HepG2 (cell line): ENCODE results near the gene OTOG.

ENCODE experiments used
- CHCHD3 ChIP-seq: sonication (generic); formaldehyde crosslinking; IDR thresholded peaks from 2 replicates; pipeline ENCODE4 v1.8.0; 2022; ENCODE audit warnings: mild to moderate bottlenecking, missing genetic modification reagents, moderate library complexity
- CHD4 ChIP-seq: fragments of 200-600 bp; sonication (generic); IDR thresholded peaks from 2 replicates; pipeline ENCODE4 v1.7.0; 2017; ENCODE audit warnings: mild to moderate bottlenecking, low read length, borderline replicate concordance
- KAT7 ChIP-seq: IDR thresholded peaks from 2 replicates; pipeline ENCODE4 v1.6.1; 2018; ENCODE audit warnings: borderline replicate concordance, missing compliant biosample characterization
- MYC ChIP-seq: sonication (generic); formaldehyde crosslinking; IDR thresholded peaks from 2 replicates; pipeline ENCODE4 v1.9.0; 2021; ENCODE audit warnings: missing genetic modification reagents, borderline replicate concordance
- POLR2A ChIP-seq, 2 experiments: IDR thresholded peaks; 2 replicates each; pipeline ENCODE4 v1.6.1; 2011; ENCODE audit warnings: low read depth in 2 of 2, low read length in 2 of 2, mild to moderate bottlenecking in 1 of 2, moderate library complexity in 1 of 2; ENCODE audit not compliant: insufficient read depth in 1 of 2
- RAD51 ChIP-seq: fragments of 450-650 bp; IDR thresholded peaks from 2 replicates; pipeline ENCODE4 v1.6.1; 2016; ENCODE audit warnings: borderline replicate concordance
- SAFB2 ChIP-seq: sonication (generic); formaldehyde crosslinking; IDR thresholded peaks from 2 replicates; pipeline ENCODE4 v1.5.1; 2020; ENCODE audit warnings: missing genetic modification reagents, low read depth, mild to moderate bottlenecking, borderline replicate concordance

- TF ChIP-seq KAT7: no peak
- no peak for TF ChIP-seq RAD51
- TF ChIP-seq SAFB2 (CRISPR knock-in tag): no peak
- TF ChIP-seq CHCHD3: no peak
- TF ChIP-seq POLR2A (IDR thresholded peaks at IDR 0.05; ENCODE audit: insufficient read depth in 1 of 2, low read depth in 2 of 2, low read length in 2 of 2): no peak
- TF ChIP-seq CHD4: no peak
- no peak for TF ChIP-seq MYC (CRISPR knock-in tag)
Measured at GRCh38 chr11:17642370-17642769, 95.3 kb downstream of the OTOG start.
